NOMO-1 (cell line): Measurements from ENCODE around the gene C16orf54.
A peak's percentile ranks its signal among the peaks of the same experiment; 100 is the strongest.
"Not testable (repeated sequence)": the region's sequence is repeated elsewhere in the genome, so short reads cannot be mapped to it uniquely, and the experiment has no call there.

Experiments used
- DNase-seq, 2 experiments: peaks; one replicate each; lab custom pipeline; 2025; ENCODE audit not compliant: unreplicated experiment in 2 of 2; lab: John Stamatoyannopoulos, UW

Gene C16orf54

GRCh38 chr16:29769507-29769906 lies 23.7 kb upstream of the C16orf54 start:
- no peak for DNase-seq

GRCh38 chr16:29767062-29767461 lies 21.3 kb upstream of the C16orf54 start:
- no peak for DNase-seq

- no peak for DNase-seq
These were observed 20.8 kb upstream of the C16orf54 start for GRCh38 chr16:29766571-29766970.

- no peak for DNase-seq
These were observed 19.6 kb upstream of the C16orf54 start for GRCh38 chr16:29765167-29766032.

GRCh38 chr16:29763326-29763725 lies 17.5 kb upstream of the C16orf54 start:
- DNase-seq, result peak in 1 of 2 experiments; percentile 33

GRCh38 chr16:29761882-29762281 lies 16.1 kb upstream of the C16orf54 start:
- no peak for DNase-seq

- DNase-seq, result not testable (repeated sequence)
These were observed 15.5 kb upstream of the C16orf54 start for GRCh38 chr16:29761280-29761651.

GRCh38 chr16:29760567-29761279 lies 14.9 kb upstream of the C16orf54 start:
- no peak for DNase-seq

- DNase-seq, result peak; percentile 43 to 58
These were observed 12.2 kb upstream of the C16orf54 start for GRCh38 chr16:29757950-29758466.

GRCh38 chr16:29757086-29757485 lies 11.3 kb upstream of the C16orf54 start:
- DNase-seq, result not testable (repeated sequence)

GRCh38 chr16:29756654-29757053 lies 10.9 kb upstream of the C16orf54 start:
- no peak for DNase-seq

GRCh38 chr16:29753516-29753915 lies 7.7 kb upstream of the C16orf54 start:
- no peak for DNase-seq

- DNase-seq, result not testable (repeated sequence)
These were observed 3.0 kb upstream of the C16orf54 start for GRCh38 chr16:29748760-29749149.

- DNase-seq, result no peak
These were observed 2.4 kb upstream of the C16orf54 start for GRCh38 chr16:29747947-29748759.

GRCh38 chr16:29746518-29746917 lies 728 bp upstream of the C16orf54 start:
- not testable (repeated sequence) for DNase-seq

- peak; percentile 79 to 87 for DNase-seq
These were observed 503 bp downstream of the C16orf54 start for GRCh38 chr16:29745121-29745852.

- peak in 1 of 2 experiments; percentile 16 for DNase-seq
These were observed 1.2 kb downstream of the C16orf54 start for GRCh38 chr16:29744541-29745101.

GRCh38 chr16:29743827-29744531 lies 1.8 kb downstream of the C16orf54 start:
- no peak for DNase-seq

- no peak for DNase-seq
These were observed 2.3 kb downstream of the C16orf54 start for GRCh38 chr16:29743475-29743826.
